NCI-H2196 treated with DMSO at 0.1 percent for 48 hours (cell line): ENCODE results near the gene SHISA4.
A peak's percentile ranks its signal among the peaks of the same experiment; 100 is the strongest.
"Not testable (repeated sequence)": the region's sequence is repeated elsewhere in the genome, so short reads cannot be mapped to it uniquely, and the experiment has no call there.

ENCODE experiments used
- DNase-seq: peaks from one replicate; lab custom pipeline; 2025; ENCODE audit not compliant: unreplicated experiment; lab: John Stamatoyannopoulos, UW

Gene SHISA4

GRCh38 chr1:201888282-201889089, at the start of gene SHISA4:
SHISA4 (plus strand) TSS chr1:201888898; CDS start chr1:201888995, 97 bp downstream.
- DNase-seq, result peak; percentile 66

- not testable (repeated sequence) for DNase-seq
These were observed 49.6 kb upstream of the SHISA4 start for GRCh38 chr1:201839089-201839488.

GRCh38 chr1:201840055-201840454, 48.6 kb upstream of the SHISA4 start:
- DNase-seq, result no peak

GRCh38 chr1:201840490-201840889, 48.2 kb upstream of the SHISA4 start:
- no peak for DNase-seq

- no peak for DNase-seq
These were observed 47.3 kb upstream of the SHISA4 start for GRCh38 chr1:201841265-201841912.

GRCh38 chr1:201842472-201843027, 46.1 kb upstream of the SHISA4 start:
- no peak for DNase-seq

GRCh38 chr1:201845331-201846083, 43.2 kb upstream of the SHISA4 start:
- DNase-seq, result no peak

GRCh38 chr1:201847150-201847549, 41.5 kb upstream of the SHISA4 start:
- no peak for DNase-seq

- DNase-seq, result no peak
These were observed 40.5 kb upstream of the SHISA4 start for GRCh38 chr1:201848230-201848629.

GRCh38 chr1:201849372-201850052, 39.2 kb upstream of the SHISA4 start:
- no peak for DNase-seq

GRCh38 chr1:201850053-201850397, 38.7 kb upstream of the SHISA4 start:
- DNase-seq, result peak; percentile 33

GRCh38 chr1:201851949-201852348, 36.7 kb upstream of the SHISA4 start:
- DNase-seq, result no peak

- not testable (repeated sequence) for DNase-seq
These were observed 32.0 kb upstream of the SHISA4 start for GRCh38 chr1:201856722-201857121.

- no peak for DNase-seq
These were observed 29.3 kb upstream of the SHISA4 start for GRCh38 chr1:201859424-201859823.

GRCh38 chr1:201861448-201861847, 27.2 kb upstream of the SHISA4 start:
- no peak for DNase-seq

- DNase-seq, result no peak
These were observed 18.3 kb upstream of the SHISA4 start for GRCh38 chr1:201870397-201870796.

- DNase-seq, result no peak
These were observed 14.0 kb upstream of the SHISA4 start for GRCh38 chr1:201874672-201875071.

- no peak for DNase-seq
These were observed 12.4 kb upstream of the SHISA4 start for GRCh38 chr1:201876148-201876818.

- no peak for DNase-seq
These were observed 10.8 kb upstream of the SHISA4 start for GRCh38 chr1:201877877-201878401.

GRCh38 chr1:201880928-201881571, 7.6 kb upstream of the SHISA4 start:
- no peak for DNase-seq
